GM12878 (cell line): ENCODE data around the gene MCAT. TPM values are rescaled to one million over a fixed set of nuclear protein-coding genes. Genes with fewer than 3 reads are reported as not detected.
A peak's percentile ranks its signal among the peaks of the same experiment; 100 is the strongest.

Experiments used
- ATAC-seq: fragments of 200-7000 bp; cut with Tn5 transposase; 3 replicates; pipeline ENCODE4 v1.9.1; 2020; ENCODE audit warnings: mild to moderate bottlenecking, moderate library complexity
- Bru-seq: library from RNA; stranded (reverse); fragments of 400-500 nt; gene quantifications from one replicate; lab custom pipeline; 2021; lab: Mats Ljungman, UMichigan
- BruChase-seq, 2 experiments: library from RNA; stranded (reverse); fragments of 400-500 nt; gene quantifications; one replicate each; lab custom pipeline; 2021; lab: Mats Ljungman, UMichigan
- BruUV-seq: library from RNA; stranded (reverse); fragments of 400-500 nt; replicated peaks from 2 replicates; lab custom pipeline; 2021; lab: Mats Ljungman, UMichigan
- CTCF ChIA-PET: fragments of 300-600 bp; sonication (Branson Sonifier 250); formaldehyde crosslinking; extraction: SDS; loops from one replicate; lab custom pipeline; 2021; ENCODE audit warnings: inconsistent platforms; lab: Yijun Ruan, JAX
- POLR2A ChIA-PET: fragments of 350-600 bp; formaldehyde crosslinking; extraction: SDS; loops from one replicate; lab custom pipeline; 2021; ENCODE audit warnings: inconsistent platforms; lab: Charles Lee
- RAD21 ChIA-PET: fragments of 300-600 bp; sonication (Branson Sonifier 250); formaldehyde crosslinking; loops from one replicate; lab custom pipeline; 2023; ENCODE audit warnings: antibody characterized with exemption; ENCODE audit not compliant: unreplicated experiment; lab: Charles Lee
- SMC1A ChIA-PET: fragments of 300-600 bp; sonication (Branson Sonifier 250); formaldehyde crosslinking; loops from one replicate; lab custom pipeline; 2023; ENCODE audit not compliant: unreplicated experiment, uncharacterized antibody; lab: Charles Lee
- DNase-seq: peaks from one replicate; pipeline ENCODE4 v3.0.0-alpha.2; 2011; ENCODE audit warnings: low read depth, low spot score
- FAIRE-seq: peaks from 3 replicates; lab custom pipeline; 2011; peaks lifted over from hg19 to GRCh38; lab: Jason Lieb, UNC
- H2AFZ ChIP-seq: 2 replicates; pipeline ENCODE4 v1.6.0; 2011; ENCODE audit warnings: low read depth, low read length, control low read depth; ENCODE audit not compliant: control insufficient read depth
- H3K27ac ChIP-seq: 2 replicates; pipeline ENCODE4 v1.5.1; 2011; ENCODE audit warnings: control low read depth; ENCODE audit not compliant: control insufficient read depth, insufficient read depth
- H3K27me3 ChIP-seq, 2 experiments: replicated peaks in 1 of 2; 2 replicates each; pipeline versions ENCODE4 v1.6.0 to v1.6.1; 2011; ENCODE audit warnings: low read length in 1 of 2; ENCODE audit not compliant: control insufficient read depth in 2 of 2, insufficient read depth in 2 of 2
- H3K36me3 ChIP-seq, 2 experiments: 2 replicates each; pipeline ENCODE4 v1.5.1; 2011; ENCODE audit warnings: low read length in 1 of 2; ENCODE audit not compliant: control insufficient read depth in 2 of 2, insufficient read depth in 2 of 2
- H3K4me1 ChIP-seq: 2 replicates; pipeline ENCODE4 v1.6.1; 2011; ENCODE audit warnings: mild to moderate bottlenecking, low read length, moderate library complexity, mixed read lengths; ENCODE audit not compliant: control insufficient read depth, insufficient read depth
- H3K4me2 ChIP-seq: 2 replicates; pipeline ENCODE4 v1.6.0; 2011; ENCODE audit warnings: control low read depth; ENCODE audit not compliant: control insufficient read depth, insufficient read depth
- H3K4me3 ChIP-seq: fragments of 200-600 bp; sonication (generic); 2 replicates; pipeline ENCODE4 v1.5.1; 2016
- H3K79me2 ChIP-seq: 2 replicates; pipeline ENCODE4 v1.6.0; 2011; ENCODE audit warnings: low read length; ENCODE audit not compliant: control insufficient read depth, insufficient read depth
- H3K9ac ChIP-seq: 2 replicates; pipeline ENCODE4 v1.8.0; 2011; ENCODE audit warnings: low read length, control low read depth, mixed read lengths; ENCODE audit not compliant: control insufficient read depth, insufficient read depth
- H3K9me3 ChIP-seq: replicated peaks from 3 replicates; pipeline ENCODE4 v1.5.1; 2011; ENCODE audit warnings: mild to moderate bottlenecking, low read length; ENCODE audit not compliant: control insufficient read depth, insufficient read depth
- H4K20me1 ChIP-seq: 2 replicates; pipeline ENCODE4 v1.6.0; 2011; ENCODE audit not compliant: control insufficient read depth, insufficient read depth
- ATF7 ChIP-seq: fragments of 450-650 bp; IDR thresholded peaks from 2 replicates; pipeline ENCODE4 v1.6.1; 2016; ENCODE audit warnings: low read depth, mild to moderate bottlenecking
- EGR1 ChIP-seq, 2 experiments: IDR thresholded peaks; 1 replicate in 1 of 2; 2 replicates in 1 of 2; pipeline ENCODE4 v1.6.1; 2011 to 2012; ENCODE audit warnings: low read depth in 2 of 2, low read length in 2 of 2, borderline replicate concordance in 1 of 2, mild to moderate bottlenecking in 1 of 2, moderate library complexity in 1 of 2
- HDAC2 ChIP-seq: fragments of 200-600 bp; sonication (generic); IDR thresholded peaks from 2 replicates; pipeline ENCODE4 v1.6.1; 2017
- KDM1A ChIP-seq: fragments of 200-600 bp; sonication (generic); IDR thresholded peaks from 2 replicates; pipeline ENCODE4 v1.6.1; 2016; ENCODE audit warnings: borderline replicate concordance
- KLF5 ChIP-seq: fragments of 450-650 bp; IDR thresholded peaks from 2 replicates; pipeline ENCODE4 v1.6.1; 2014; ENCODE audit warnings: mild to moderate bottlenecking; ENCODE audit not compliant: partially characterized antibody
- NR2C1 ChIP-seq: fragments of 450-650 bp; IDR thresholded peaks from 2 replicates; pipeline ENCODE4 v1.6.1; 2017; ENCODE audit warnings: antibody characterized with exemption, mild to moderate bottlenecking, moderate library complexity
- TARDBP ChIP-seq: IDR thresholded peaks from 2 replicates; pipeline ENCODE4 v1.6.1; 2016; ENCODE audit warnings: borderline replicate concordance
- ZBED1 ChIP-seq: IDR thresholded peaks from 2 replicates; pipeline ENCODE4 v1.6.1; 2016; ENCODE audit warnings: borderline replicate concordance
- WGBS: methylation state at CpG from one replicate; pipeline ENCODE4 v1.1.6; 2016; ENCODE audit warnings: low lambda C conversion rate; ENCODE audit not compliant: insufficient replicate concordance, insufficient coverage; ENCODE audit errors: missing lambda C conversion rate; 5-methylcytosine and 5-hydroxymethylcytosine counted together
- in situ Hi-C: fragments of 300-500 bp; cut with MboI; formaldehyde crosslinking; loops from 9 replicates; pipeline ENCODE4 v1.14.3; 2018; ENCODE audit warnings: mixed read lengths
- intact Hi-C: fragments of 100-400 bp; cut with micrococcal nuclease; formaldehyde crosslinking; loops from one replicate; pipeline ENCODE4 v1.14.2; 2022; ENCODE audit not compliant: unreplicated experiment
- long read RNA-seq, 2 experiments: library from polyadenylated mRNA; unstranded; transcript quantifications; one replicate each; pipeline ENCODE4 v2.0.0, GENCODE V29; 2019 to 2020
- polyA minus RNA-seq, 3 experiments: library from RNA; depleted of rRNA, polyadenylated mRNA; stranded (reverse); fragments of >200 nt; gene quantifications; 2 replicates each; pipeline ENCODE4 v1.2.3, GENCODE V29; 2011
- polyA plus RNA-seq, 11 experiments: library from polyadenylated mRNA; depleted of rRNA in 4 of 11; unstranded in 6 of 11; stranded (reverse) in 5 of 11; fragments of >200 nt; fragmentation: Nextera tagmentation in 4 of 11; fragmentation: Illumina TruSeq in 1 of 11; extraction: Ambion mirVana in 4 of 11; extraction: Trizol in 1 of 11; gene quantifications; 1 replicate in 1 of 11; 2 replicates in 10 of 11; pipeline versions ENCODE4 v1.2.1 to v1.2.3, GENCODE V29; 2011 to 2016; ENCODE audit warnings: inconsistent platforms in 2 of 11, missing spikeins in 2 of 11, low read depth in 1 of 11
- total RNA-seq, 4 experiments: library from RNA; depleted of rRNA in 3 of 4; stranded (reverse); fragments of >200 nt in 3 of 4; fragmentation: Illumina TruSeq in 1 of 4; extraction: Trizol in 1 of 4; gene quantifications; 2 replicates each; pipeline versions ENCODE4 v1.2.1 to v1.2.3, GENCODE V29; 2013 to 2021
- TF ChIP-seq, protein P1 (sequence below): IDR thresholded peaks from 2 replicates; pipeline ENCODE4 v1.6.1; 2012; ENCODE audit warnings: improper control_type of control experiment, low read depth, low read length; ENCODE audit not compliant: insufficient replicate concordance
- TF ChIP-seq, protein P2 (sequence below): fragments of 450-650 bp; IDR thresholded peaks from 2 replicates; pipeline ENCODE4 v1.6.1; 2016; ENCODE audit warnings: mild to moderate bottlenecking

MCAT gene, protein sequence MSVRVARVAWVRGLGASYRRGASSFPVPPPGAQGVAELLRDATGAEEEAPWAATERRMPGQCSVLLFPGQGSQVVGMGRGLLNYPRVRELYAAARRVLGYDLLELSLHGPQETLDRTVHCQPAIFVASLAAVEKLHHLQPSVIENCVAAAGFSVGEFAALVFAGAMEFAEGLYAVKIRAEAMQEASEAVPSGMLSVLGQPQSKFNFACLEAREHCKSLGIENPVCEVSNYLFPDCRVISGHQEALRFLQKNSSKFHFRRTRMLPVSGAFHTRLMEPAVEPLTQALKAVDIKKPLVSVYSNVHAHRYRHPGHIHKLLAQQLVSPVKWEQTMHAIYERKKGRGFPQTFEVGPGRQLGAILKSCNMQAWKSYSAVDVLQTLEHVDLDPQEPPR
- 32.5 and 52.1 TPM in 2 replicates for total RNA-seq (2013; cell fraction: nucleolus; rRNA removed)
- total RNA-seq (2014; rRNA removed) (20.6 and 22.3 TPM in 2 replicates), total RNA-seq (2014; rRNA removed; fragmentation: Illumina TruSeq; extraction: Trizol) (9.9 and 11.8 TPM in 2 replicates), total RNA-seq (2021) (26.2 and 26.5 TPM in 2 replicates), polyA plus RNA-seq (2011; rRNA removed) (12.1 and 16.5 TPM in 2 replicates), polyA plus RNA-seq (2014; fragmentation: Illumina TruSeq; extraction: Trizol) (5.3 and 11.9 TPM in 2 replicates), polyA plus RNA-seq (2014; fragmentation: Nextera tagmentation; extraction: Ambion mirVana) (10 to 100 TPM in 1 of 2 experiments, 1 to 10 TPM in 1; 3.6 to 10.8 TPM), polyA plus RNA-seq (2014; rRNA removed) (29.1 and 30.8 TPM in 2 replicates), polyA plus RNA-seq (2016; fragmentation: Nextera tagmentation; extraction: Ambion mirVana) (10 to 100 TPM; 22.1 to 26.4 TPM), polyA minus RNA-seq (2011; rRNA and poly(A)+ RNA removed) (10.9 and 19.5 TPM in 2 replicates), Bru-seq, nascent RNA (percentile 57 among the genes with signal in this experiment), BruChase-seq, experiment 1, labeled RNA remaining after a 6-hour chase (percentile 55 among the genes with signal in this experiment), BruChase-seq, experiment 2, labeled RNA remaining after a 2-hour chase (percentile 59 among the genes with signal in this experiment)
- 4.2 TPM for polyA plus RNA-seq (2011; ENCODE audit: low read depth)
- polyA plus RNA-seq (2011; cell fraction: cytosol; rRNA removed) = 22.5 and 34.9 TPM in 2 replicates
- 15.9 and 25.4 TPM in 2 replicates for polyA plus RNA-seq (2011; cell fraction: nucleus; rRNA removed)
- 10.8 and 11.2 TPM in 2 replicates for polyA plus RNA-seq (2012)
- polyA minus RNA-seq (2011; cell fraction: cytosol; rRNA and poly(A)+ RNA removed) = 7.1 and 9.0 TPM in 2 replicates
- polyA minus RNA-seq (2011; cell fraction: nucleus; rRNA and poly(A)+ RNA removed) = 5.9 and 15.7 TPM in 2 replicates
- long read RNA-seq, experiment 1, transcript MCAT-201 (4 exons, 2,056 nt) = major isoform, 24 of 34 reads
- long read RNA-seq, experiment 1, transcript MCAT-202 (3 exons, 1,134 nt) = minor isoform, 5 of 34 reads
- long read RNA-seq, experiment 1, partial matches to known transcripts = 0 of 34 reads
- long read RNA-seq, experiment 1, other reads (novel, unspliced or antisense) = 5 of 34 reads
- long read RNA-seq, experiment 2, partial matches to known transcripts = 0 of 3 reads
- long read RNA-seq, experiment 2, other reads (novel, unspliced or antisense) = 0 of 3 reads

DNA sequence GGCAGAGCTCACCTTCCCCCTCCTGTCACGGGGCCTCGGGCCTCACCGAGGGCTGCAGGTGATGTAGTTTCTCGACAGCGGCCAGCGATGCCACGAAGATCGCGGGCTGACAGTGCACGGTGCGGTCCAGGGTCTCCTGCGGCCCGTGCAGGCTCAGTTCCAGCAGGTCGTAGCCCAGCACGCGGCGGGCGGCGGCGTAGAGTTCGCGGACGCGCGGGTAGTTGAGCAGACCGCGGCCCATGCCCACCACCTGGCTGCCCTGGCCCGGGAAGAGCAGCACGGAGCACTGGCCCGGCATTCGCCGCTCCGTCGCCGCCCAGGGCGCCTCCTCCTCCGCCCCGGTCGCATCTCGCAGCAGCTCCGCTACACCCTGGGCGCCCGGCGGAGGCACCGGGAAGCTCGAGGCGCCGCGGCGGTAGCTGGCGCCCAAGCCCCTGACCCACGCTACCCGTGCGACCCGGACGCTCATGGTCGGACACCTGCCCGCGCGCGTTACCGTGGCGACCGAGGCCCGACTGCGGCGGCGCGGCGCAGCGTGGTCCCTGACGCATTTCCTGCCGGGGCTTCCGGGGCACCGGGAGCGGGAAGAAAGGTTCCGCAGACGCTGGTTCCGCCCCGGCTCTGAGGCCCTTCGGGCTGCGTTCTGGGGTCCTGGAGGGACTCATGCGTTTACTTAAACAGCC, at the start of gene MCAT:
Gene MCAT, minus strand, starts transcription at position 519 of the 683 bp plus-strand sequence. Its CDS starts 50 bp downstream, at position 469.
- peak within 1 kb of the TSS; percentile 92 for H3K4me3 ChIP-seq
- peak; percentile 28 for DNase-seq
- peak within 1 kb of the TSS; percentile 75 for H3K9ac ChIP-seq
- intact Hi-C loops (no loop called here), in situ Hi-C loops (no loop called here)
- ATAC-seq = peak; percentile 97
- peak within 1 kb of the TSS; percentile 97 for H2AFZ ChIP-seq
- no peaks in the 10 kb centered on the region for H4K20me1 ChIP-seq
- WGBS = under 1% methylated on average over 77 of the region's 83 CpGs
- H3K27ac ChIP-seq = peak within 1 kb of the TSS; percentile 70
- ChIA-PET RAD21 (no interaction called here), POLR2A (no interaction called here), CTCF (interaction anchor here (0.7 to 0.8 kb wide), 2 partner anchors 35 to 522 kb away, joined by 3 to 4 read pairs; no protein-coding TSS in a partner anchor), SMC1A (no interaction called here)
- no peaks in the 10 kb centered on the region for H3K27me3 ChIP-seq
- BruUV-seq = TSS peak; percentile 83
- peaks cover 13% of the 10 kb centered on the region for H3K4me1 ChIP-seq
- peaks cover 0 to 1% of the 10 kb centered on the region in 2 experiments; a peak in 3 of 4 replicates for H3K36me3 ChIP-seq
- FAIRE-seq = peak; percentile 23
- peak within 1 kb of the TSS; percentile 99 for H3K4me2 ChIP-seq
- peaks cover 7% of the 10 kb centered on the region for H3K79me2 ChIP-seq
- H3K9me3 ChIP-seq = no peaks in the 10 kb centered on the region
- no peak for TF ChIP-seq ATF7
- peak; percentile 57 for TF ChIP-seq KLF5
- TF ChIP-seq, protein P1, sequence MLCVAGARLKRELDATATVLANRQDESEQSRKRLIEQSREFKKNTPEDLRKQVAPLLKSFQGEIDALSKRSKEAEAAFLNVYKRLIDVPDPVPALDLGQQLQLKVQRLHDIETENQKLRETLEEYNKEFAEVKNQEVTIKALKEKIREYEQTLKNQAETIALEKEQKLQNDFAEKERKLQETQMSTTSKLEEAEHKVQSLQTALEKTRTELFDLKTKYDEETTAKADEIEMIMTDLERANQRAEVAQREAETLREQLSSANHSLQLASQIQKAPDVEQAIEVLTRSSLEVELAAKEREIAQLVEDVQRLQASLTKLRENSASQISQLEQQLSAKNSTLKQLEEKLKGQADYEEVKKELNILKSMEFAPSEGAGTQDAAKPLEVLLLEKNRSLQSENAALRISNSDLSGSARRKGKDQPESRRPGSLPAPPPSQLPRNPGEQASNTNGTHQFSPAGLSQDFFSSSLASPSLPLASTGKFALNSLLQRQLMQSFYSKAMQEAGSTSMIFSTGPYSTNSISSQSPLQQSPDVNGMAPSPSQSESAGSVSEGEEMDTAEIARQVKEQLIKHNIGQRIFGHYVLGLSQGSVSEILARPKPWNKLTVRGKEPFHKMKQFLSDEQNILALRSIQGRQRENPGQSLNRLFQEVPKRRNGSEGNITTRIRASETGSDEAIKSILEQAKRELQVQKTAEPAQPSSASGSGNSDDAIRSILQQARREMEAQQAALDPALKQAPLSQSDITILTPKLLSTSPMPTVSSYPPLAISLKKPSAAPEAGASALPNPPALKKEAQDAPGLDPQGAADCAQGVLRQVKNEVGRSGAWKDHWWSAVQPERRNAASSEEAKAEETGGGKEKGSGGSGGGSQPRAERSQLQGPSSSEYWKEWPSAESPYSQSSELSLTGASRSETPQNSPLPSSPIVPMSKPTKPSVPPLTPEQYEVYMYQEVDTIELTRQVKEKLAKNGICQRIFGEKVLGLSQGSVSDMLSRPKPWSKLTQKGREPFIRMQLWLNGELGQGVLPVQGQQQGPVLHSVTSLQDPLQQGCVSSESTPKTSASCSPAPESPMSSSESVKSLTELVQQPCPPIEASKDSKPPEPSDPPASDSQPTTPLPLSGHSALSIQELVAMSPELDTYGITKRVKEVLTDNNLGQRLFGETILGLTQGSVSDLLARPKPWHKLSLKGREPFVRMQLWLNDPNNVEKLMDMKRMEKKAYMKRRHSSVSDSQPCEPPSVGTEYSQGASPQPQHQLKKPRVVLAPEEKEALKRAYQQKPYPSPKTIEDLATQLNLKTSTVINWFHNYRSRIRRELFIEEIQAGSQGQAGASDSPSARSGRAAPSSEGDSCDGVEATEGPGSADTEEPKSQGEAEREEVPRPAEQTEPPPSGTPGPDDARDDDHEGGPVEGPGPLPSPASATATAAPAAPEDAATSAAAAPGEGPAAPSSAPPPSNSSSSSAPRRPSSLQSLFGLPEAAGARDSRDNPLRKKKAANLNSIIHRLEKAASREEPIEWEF = no peak
- TF ChIP-seq KDM1A = no peak
- TF ChIP-seq EGR1 (IDR thresholded peaks at IDR 0.05; ENCODE audit: borderline replicate concordance in 1 of 2, low read depth in 2 of 2, low read length in 2 of 2) = peak; percentile 60 to 88; a peak in 2 of 3 replicates
- TF ChIP-seq ZBED1 = no peak
- no peak for TF ChIP-seq HDAC2
- peak; percentile 90 for TF ChIP-seq NR2C1
- 0 out of 2 replicates have a peak, but pooled peaks have one; percentile 60 for TF ChIP-seq TARDBP
- TF ChIP-seq, protein P2, sequence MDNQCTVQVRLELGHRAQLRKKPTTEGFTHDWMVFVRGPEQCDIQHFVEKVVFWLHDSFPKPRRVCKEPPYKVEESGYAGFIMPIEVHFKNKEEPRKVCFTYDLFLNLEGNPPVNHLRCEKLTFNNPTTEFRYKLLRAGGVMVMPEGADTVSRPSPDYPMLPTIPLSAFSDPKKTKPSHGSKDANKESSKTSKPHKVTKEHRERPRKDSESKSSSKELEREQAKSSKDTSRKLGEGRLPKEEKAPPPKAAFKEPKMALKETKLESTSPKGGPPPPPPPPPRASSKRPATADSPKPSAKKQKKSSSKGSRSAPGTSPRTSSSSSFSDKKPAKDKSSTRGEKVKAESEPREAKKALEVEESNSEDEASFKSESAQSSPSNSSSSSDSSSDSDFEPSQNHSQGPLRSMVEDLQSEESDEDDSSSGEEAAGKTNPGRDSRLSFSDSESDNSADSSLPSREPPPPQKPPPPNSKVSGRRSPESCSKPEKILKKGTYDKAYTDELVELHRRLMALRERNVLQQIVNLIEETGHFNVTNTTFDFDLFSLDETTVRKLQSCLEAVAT = no peak
